ENCODE measurements around the gene RAB20.

RAB20 gene

GRCh38 chr13:110479648-110480047 is 81.9 kb downstream of the RAB20 start:
- TF ChIP-seq REST (IDR thresholded peaks at IDR 0.05; ENCODE audit: low read depth) (no peak), RAD21 (IDR thresholded peaks at IDR 0.05; ENCODE audit: low read depth) (no peak), TEAD4 (IDR thresholded peaks at IDR 0.05) (no peak), EGR1 (IDR thresholded peaks at IDR 0.05) (no peak), NFIC (IDR thresholded peaks at IDR 0.05) (no peak)

GRCh38 chr13:110479215-110479545 is 82.3 kb downstream of the RAB20 start:
- TF ChIP-seq TAF1 (IDR thresholded peaks at IDR 0.05; ENCODE audit: low read depth) (no peak), MAX (IDR thresholded peaks at IDR 0.05) (no peak), USF1 (IDR thresholded peaks at IDR 0.05) (no peak)

- no peak for TF ChIP-seq ZBTB7A (IDR thresholded peaks at IDR 0.05; ENCODE audit: low read depth)
- no peak for TF ChIP-seq USF1 (IDR thresholded peaks at IDR 0.05)
- TF ChIP-seq CEBPB (IDR thresholded peaks at IDR 0.05): no peak
- no peak for TF ChIP-seq EGR1 (IDR thresholded peaks at IDR 0.05)
- no peak for TF ChIP-seq TEAD4 (IDR thresholded peaks at IDR 0.05)
- no peak for TF ChIP-seq NFIC (IDR thresholded peaks at IDR 0.05)
- no peak for TF ChIP-seq YY1 (IDR thresholded peaks at IDR 0.05; ENCODE audit: low read depth)
- TF ChIP-seq CREB1 (IDR thresholded peaks at IDR 0.05; ENCODE audit: low read depth): no peak
- TF ChIP-seq TCF12 (IDR thresholded peaks at IDR 0.05; ENCODE audit: low read depth): no peak
- TF ChIP-seq REST (IDR thresholded peaks at IDR 0.05; ENCODE audit: low read depth): no peak
- TF ChIP-seq RAD21 (IDR thresholded peaks at IDR 0.05; ENCODE audit: low read depth): no peak
- TF ChIP-seq FOXM1 (IDR thresholded peaks at IDR 0.05; ENCODE audit: borderline replicate concordance, low read depth): no peak
- no peak for TF ChIP-seq MAX (IDR thresholded peaks at IDR 0.05)
- TF ChIP-seq TAF1 (IDR thresholded peaks at IDR 0.05; ENCODE audit: low read depth): no peak
- no peak for TF ChIP-seq EP300 (IDR thresholded peaks at IDR 0.05; ENCODE audit: borderline replicate concordance)
These were observed 82.9 kb downstream of the RAB20 start for GRCh38 chr13:110478405-110479214.

GRCh38 chr13:110477706-110478245 is 83.7 kb downstream of the RAB20 start:
- no peak for TF ChIP-seq REST (IDR thresholded peaks at IDR 0.05; ENCODE audit: low read depth)
- no peak for TF ChIP-seq FOXM1 (IDR thresholded peaks at IDR 0.05; ENCODE audit: borderline replicate concordance, low read depth)
- TF ChIP-seq EGR1 (IDR thresholded peaks at IDR 0.05): no peak
- TF ChIP-seq EP300 (IDR thresholded peaks at IDR 0.05; ENCODE audit: borderline replicate concordance): no peak
- no peak for TF ChIP-seq MAX (IDR thresholded peaks at IDR 0.05)
- no peak for TF ChIP-seq YY1 (IDR thresholded peaks at IDR 0.05; ENCODE audit: low read depth)
- TF ChIP-seq NFIC (IDR thresholded peaks at IDR 0.05): no peak
- TF ChIP-seq CEBPB (IDR thresholded peaks at IDR 0.05): no peak

Measured in Ishikawa (cell line).